Measurements from ENCODE around the gene GOLGA1. TPM values are rescaled to one million over a fixed set of nuclear protein-coding genes. Genes with fewer than 3 reads are reported as not detected.
"Not testable (repeated sequence)": the region's sequence is repeated elsewhere in the genome, so short reads cannot be mapped to it uniquely, and the experiment has no call there.

GOLGA1 gene
- polyA plus RNA-seq, 1 donor (not counting 4 experiments of a cell fraction or from before 2014, with no cell fraction given) = 7.4 TPM

GRCh38 chr9:124960409-124960752 lies 19.5 kb upstream of the GOLGA1 start:
- Histone ChIP-seq H3K9me1 (ENCODE audit: control insufficient read depth, extremely low read depth, insufficient read depth, low read length) (no peaks in the 10 kb centered on the region), H3K27ac (ENCODE audit: control insufficient read depth, insufficient read depth, low read length) (no peak overlapping the region), H3K79me2 (ENCODE audit: control insufficient read depth, insufficient read depth, low read length) (no peaks in the 10 kb centered on the region), H3K9ac (ENCODE audit: control insufficient read depth, extremely low read depth, insufficient read depth, low read length) (no peak overlapping the region), H3K27me3 (ENCODE audit: control insufficient read depth, extremely low read depth, insufficient read depth, low read length) (no peaks in the 10 kb centered on the region), H4K20me1 (ENCODE audit: control insufficient read depth, extremely low read depth, insufficient read depth, low read length) (no peaks in the 10 kb centered on the region), H3K36me3 (ENCODE audit: control insufficient read depth in 2 of 2, extremely low read depth in 1 of 2, insufficient read depth in 2 of 2, low read length in 2 of 2) (no peaks in the 10 kb centered on the region), H2AFZ (ENCODE audit: control insufficient read depth, low read length) (no peak overlapping the region), H3K4me3 (ENCODE audit: control insufficient read depth in 2 of 3, extremely low read depth in 1 of 3, insufficient read depth in 2 of 3, low read depth in 1 of 3, low read length in 3 of 3) (no peak overlapping the region), H3K4me1 (ENCODE audit: control insufficient read depth, extremely low read depth, insufficient read depth, low read length) (no peaks in the 10 kb centered on the region), H3K9me3 (ENCODE audit: control insufficient read depth, low read depth, low read length) (no peaks in the 10 kb centered on the region), H3K4me2 (ENCODE audit: control insufficient read depth, extremely low read depth, insufficient read depth, low read depth, low read length) (no peak overlapping the region)
- FAIRE-seq (no peak), DNase-seq (ENCODE audit: low read depth, low spot score) (no peak)
- TF ChIP-seq CTCF (optimal IDR thresholded peaks at IDR 0.05 in 1 of 3, IDR thresholded peaks at IDR 0.05 in 1 of 3, conservative IDR thresholded peaks at IDR 0.05 in 1 of 3; ENCODE audit: extremely low read depth in 1 of 3, insufficient read depth in 2 of 3, low read length in 3 of 3) (no peak), EZH2 (IDR thresholded peaks at IDR 0.05; ENCODE audit: low read length) (no peak)
- dilution Hi-C loops (cut with MboI; ENCODE audit: extremely low pct_ligation_motif_present, low sequenced_read_pairs) = no loop called here

- H3K36me3 ChIP-seq (ENCODE audit: control insufficient read depth in 2 of 2, extremely low read depth in 1 of 2, insufficient read depth in 2 of 2, low read length in 2 of 2); H3K4me3 ChIP-seq (ENCODE audit: control insufficient read depth in 2 of 3, extremely low read depth in 1 of 3, insufficient read depth in 2 of 3, low read depth in 1 of 3, low read length in 3 of 3); H3K79me2 ChIP-seq (ENCODE audit: control insufficient read depth, insufficient read depth, low read length); H3K27ac ChIP-seq (ENCODE audit: control insufficient read depth, insufficient read depth, low read length); H3K9me3 ChIP-seq (ENCODE audit: control insufficient read depth, low read depth, low read length); H3K27me3 ChIP-seq (ENCODE audit: control insufficient read depth, extremely low read depth, insufficient read depth, low read length); H3K9me1 ChIP-seq (ENCODE audit: control insufficient read depth, extremely low read depth, insufficient read depth, low read length); FAIRE-seq; H3K4me1 ChIP-seq (ENCODE audit: control insufficient read depth, extremely low read depth, insufficient read depth, low read length); DNase-seq (ENCODE audit: low read depth, low spot score); dilution Hi-C loops (cut with MboI; ENCODE audit: extremely low pct_ligation_motif_present, low sequenced_read_pairs); H3K4me2 ChIP-seq (ENCODE audit: control insufficient read depth, extremely low read depth, insufficient read depth, low read depth, low read length); H4K20me1 ChIP-seq (ENCODE audit: control insufficient read depth, extremely low read depth, insufficient read depth, low read length); H3K9ac ChIP-seq (ENCODE audit: control insufficient read depth, extremely low read depth, insufficient read depth, low read length); H2AFZ ChIP-seq (ENCODE audit: control insufficient read depth, low read length): not testable (repeated sequence)
These were observed 19.0 kb upstream of the GOLGA1 start for GRCh38 chr9:124959671-124960408.

GRCh38 chr9:124954255-124954654 lies 13.4 kb upstream of the GOLGA1 start:
- H3K9ac ChIP-seq (ENCODE audit: control insufficient read depth, extremely low read depth, insufficient read depth, low read length) = no peak overlapping the region
- no peaks in the 10 kb centered on the region for H3K36me3 ChIP-seq (ENCODE audit: control insufficient read depth in 2 of 2, extremely low read depth in 1 of 2, insufficient read depth in 2 of 2, low read length in 2 of 2)
- dilution Hi-C loops (cut with MboI; ENCODE audit: extremely low pct_ligation_motif_present, low sequenced_read_pairs) = no loop called here
- no peak overlapping the region for H3K27ac ChIP-seq (ENCODE audit: control insufficient read depth, insufficient read depth, low read length)
- H3K27me3 ChIP-seq (ENCODE audit: control insufficient read depth, extremely low read depth, insufficient read depth, low read length) = no peaks in the 10 kb centered on the region
- DNase-seq (ENCODE audit: low read depth, low spot score) = no peak
- H3K4me3 ChIP-seq (ENCODE audit: control insufficient read depth in 2 of 3, extremely low read depth in 1 of 3, insufficient read depth in 2 of 3, low read depth in 1 of 3, low read length in 3 of 3) = no peak overlapping the region
- no peaks in the 10 kb centered on the region for H3K79me2 ChIP-seq (ENCODE audit: control insufficient read depth, insufficient read depth, low read length)
- H3K9me3 ChIP-seq (ENCODE audit: control insufficient read depth, low read depth, low read length) = no peaks in the 10 kb centered on the region
- FAIRE-seq = no peak
- no peak overlapping the region for H3K4me2 ChIP-seq (ENCODE audit: control insufficient read depth, extremely low read depth, insufficient read depth, low read depth, low read length)
- no peaks in the 10 kb centered on the region for H4K20me1 ChIP-seq (ENCODE audit: control insufficient read depth, extremely low read depth, insufficient read depth, low read length)
- TF ChIP-seq EZH2 (IDR thresholded peaks at IDR 0.05; ENCODE audit: low read length) (no peak), CTCF (optimal IDR thresholded peaks at IDR 0.05 in 1 of 3, IDR thresholded peaks at IDR 0.05 in 1 of 3, conservative IDR thresholded peaks at IDR 0.05 in 1 of 3; ENCODE audit: extremely low read depth in 1 of 3, insufficient read depth in 2 of 3, low read length in 3 of 3) (no peak)
- no peak overlapping the region for H2AFZ ChIP-seq (ENCODE audit: control insufficient read depth, low read length)
- no peaks in the 10 kb centered on the region for H3K4me1 ChIP-seq (ENCODE audit: control insufficient read depth, extremely low read depth, insufficient read depth, low read length)
- H3K9me1 ChIP-seq (ENCODE audit: control insufficient read depth, extremely low read depth, insufficient read depth, low read length) = no peaks in the 10 kb centered on the region
